ENCODE measurements around the gene KDM2B. TPM values are rescaled to one million over a fixed set of nuclear protein-coding genes. Genes with fewer than 3 reads are reported as not detected.

KDM2B gene
- total and polyA plus RNA-seq, 10 of the 15 experiments (the other 5 are each of a cell fraction or from before 2014, with no cell fraction given), result 13.6 to 124 (median 40.4) TPM

GRCh38 chr12:121608301-121608700, 27.5 kb upstream of the KDM2B start:
- CTCF ChIA-PET, result no interaction called here
- ATAC-seq (no peak), FAIRE-seq (no peak), DNase-seq (ENCODE audit: low read depth, low spot score) (no peak)
- Histone ChIP-seq H3K9ac (ENCODE audit: control insufficient read depth, insufficient read depth, low read length) (no peak overlapping the region), H3K4me3 (no peak overlapping the region), H3K4me1 (ENCODE audit: control insufficient read depth, insufficient read depth, low read length) (0 out of 2 replicates have a peak, but pooled peaks cover 2% of the 10 kb centered on the region), H3K4me2 (ENCODE audit: control insufficient read depth, insufficient read depth) (no peak overlapping the region), H3K27ac (ENCODE audit: control insufficient read depth, insufficient read depth) (no peak overlapping the region), H3K36me3 (ENCODE audit: control insufficient read depth in 2 of 2, insufficient read depth in 2 of 2, low read length in 1 of 2) (no peaks in the 10 kb centered on the region), H3K9me3 (replicated peaks; ENCODE audit: control insufficient read depth, insufficient read depth, low read length) (no peaks in the 10 kb centered on the region), H4K20me1 (ENCODE audit: control insufficient read depth, insufficient read depth) (no peaks in the 10 kb centered on the region), H3K27me3 (replicated peaks in 1 of 2; ENCODE audit: control insufficient read depth in 2 of 2, insufficient read depth in 2 of 2, low read length in 1 of 2) (no peaks in the 10 kb centered on the region), H2AFZ (ENCODE audit: control insufficient read depth, low read depth, low read length) (no peak overlapping the region), H3K79me2 (ENCODE audit: control insufficient read depth, insufficient read depth, low read length) (no peaks in the 10 kb centered on the region)
- BruUV-seq (replicated peaks), result no TSS peak
- POLR2A ChIA-PET, result no interaction called here
- SMC1A ChIA-PET (ENCODE audit: uncharacterized antibody, unreplicated experiment), result no interaction called here
- RAD21 ChIA-PET (ENCODE audit: unreplicated experiment), result no interaction called here
- in situ Hi-C loops (cut with MboI), result no loop called here
- intact Hi-C loops (cut with micrococcal nuclease; ENCODE audit: unreplicated experiment), result no loop called here
- no peak for TF ChIP-seq ZNF207 (IDR thresholded peaks at IDR 0.05; ENCODE audit: borderline replicate concordance)
- TF ChIP-seq NKRF (conservative IDR thresholded peaks at IDR 0.05), result no peak
- 54% methylated on average over 6 of the region's 6 CpGs for WGBS (ENCODE audit: insufficient coverage, insufficient replicate concordance, low lambda C conversion rate, missing lambda C conversion rate)

DNA sequence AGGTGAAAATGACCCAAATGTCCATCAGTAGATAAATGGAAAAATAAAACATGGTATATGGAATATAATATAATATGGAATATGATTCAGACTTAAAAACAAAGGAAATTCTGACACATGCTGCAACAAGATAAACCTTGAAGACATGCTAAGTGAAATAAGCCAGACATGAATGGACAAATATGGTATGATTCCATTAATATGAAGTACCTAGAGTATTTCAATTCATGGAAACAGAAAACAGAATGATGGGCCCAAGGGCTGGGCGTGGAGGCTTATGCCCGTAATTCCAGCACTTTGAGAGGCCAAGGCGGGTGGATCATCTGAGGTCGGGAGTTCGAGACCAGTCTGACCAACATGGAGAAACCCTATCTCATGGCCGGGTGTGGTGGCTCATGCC, 22.8 kb upstream of the KDM2B start:
- H3K4me1 ChIP-seq (ENCODE audit: control insufficient read depth, insufficient read depth, low read length), result no peaks in the 10 kb centered on the region
- no peaks in the 10 kb centered on the region for H3K9me3 ChIP-seq (replicated peaks; ENCODE audit: control insufficient read depth, insufficient read depth, low read length)
- no peak overlapping the region for H3K9ac ChIP-seq (ENCODE audit: control insufficient read depth, insufficient read depth, low read length)
- DNase-seq (ENCODE audit: low read depth, low spot score), result no peak
- H3K27ac ChIP-seq (ENCODE audit: control insufficient read depth, insufficient read depth), result no peak overlapping the region
- no peak overlapping the region for H2AFZ ChIP-seq (ENCODE audit: control insufficient read depth, low read depth, low read length)
- BruUV-seq (replicated peaks), result no TSS peak
- H3K27me3 ChIP-seq (replicated peaks in 1 of 2; ENCODE audit: control insufficient read depth in 2 of 2, insufficient read depth in 2 of 2, low read length in 1 of 2), result no peaks in the 10 kb centered on the region
- intact Hi-C loops (cut with micrococcal nuclease; ENCODE audit: unreplicated experiment), result no loop called here
- POLR2A ChIA-PET, result interaction anchor here (0.6 kb wide), 1 partner anchor 62 kb away, joined by 4 read pairs; no protein-coding TSS in a partner anchor
- ATAC-seq, result no peak
- no peak overlapping the region for H3K4me3 ChIP-seq
- FAIRE-seq, result no peak
- no peaks in the 10 kb centered on the region for H3K36me3 ChIP-seq (ENCODE audit: control insufficient read depth in 2 of 2, insufficient read depth in 2 of 2, low read length in 1 of 2)
- RAD21 ChIA-PET (ENCODE audit: unreplicated experiment), result interaction anchor here (0.7 kb wide), 1 partner anchor 113 kb away, joined by 3 read pairs; no protein-coding TSS in a partner anchor
- SMC1A ChIA-PET (ENCODE audit: uncharacterized antibody, unreplicated experiment), result no interaction called here
- H3K79me2 ChIP-seq (ENCODE audit: control insufficient read depth, insufficient read depth, low read length), result no peaks in the 10 kb centered on the region
- in situ Hi-C loops (cut with MboI), result no loop called here
- no peak for TF ChIP-seq RCOR1 (conservative IDR thresholded peaks at IDR 0.05; ENCODE audit: low read depth, low read length)
- 59% methylated on average over 6 of the region's 6 CpGs for WGBS (ENCODE audit: insufficient coverage, insufficient replicate concordance, low lambda C conversion rate, missing lambda C conversion rate)
- no peak overlapping the region for H3K4me2 ChIP-seq (ENCODE audit: control insufficient read depth, insufficient read depth)
- no peaks in the 10 kb centered on the region for H4K20me1 ChIP-seq (ENCODE audit: control insufficient read depth, insufficient read depth)
- CTCF ChIA-PET, result no interaction called here

All from GM12878 (cell line).